Measurements from ENCODE around the gene TMED3.
"Not testable (repeated sequence)": the region's sequence is repeated elsewhere in the genome, so short reads cannot be mapped to it uniquely, and the experiment has no call there.

Gene TMED3

GRCh38 chr15:79316864-79317263 is 6.0 kb downstream of the TMED3 start:
- DNase-seq (ENCODE audit: low read depth in 2 of 2), result no peak

GRCh38 chr15:79319973-79320372 is 9.1 kb downstream of the TMED3 start:
- not testable (repeated sequence) for DNase-seq (ENCODE audit: low read depth in 2 of 2)

GRCh38 chr15:79321876-79322275 is 11.0 kb downstream of the TMED3 start:
- DNase-seq (ENCODE audit: low read depth in 2 of 2), result no peak

- DNase-seq (ENCODE audit: low read depth in 2 of 2), result no peak
Observed at GRCh38 chr15:79322306-79322705, 11.4 kb downstream of the TMED3 start.

- DNase-seq (ENCODE audit: low read depth in 2 of 2), result no peak
Observed at GRCh38 chr15:79322945-79323344, 12.0 kb downstream of the TMED3 start.

GRCh38 chr15:79329171-79329611 is 18.3 kb downstream of the TMED3 start:
- no peak for DNase-seq (ENCODE audit: low read depth in 2 of 2)

- no peak for DNase-seq (ENCODE audit: low read depth in 2 of 2)
Observed at GRCh38 chr15:79332824-79333510, 22.1 kb downstream of the TMED3 start.

- no peak for DNase-seq (ENCODE audit: low read depth in 2 of 2)
Observed at GRCh38 chr15:79337591-79337990, 26.7 kb downstream of the TMED3 start.

- DNase-seq (ENCODE audit: low read depth in 2 of 2), result no peak
Observed at GRCh38 chr15:79339588-79340314, 28.8 kb downstream of the TMED3 start.

- DNase-seq (ENCODE audit: low read depth in 2 of 2), result no peak
Observed at GRCh38 chr15:79340315-79340602, 29.3 kb downstream of the TMED3 start.

GRCh38 chr15:79341396-79341795 is 30.5 kb downstream of the TMED3 start:
- DNase-seq (ENCODE audit: low read depth in 2 of 2), result no peak

- DNase-seq (ENCODE audit: low read depth in 2 of 2), result no peak
Observed at GRCh38 chr15:79349525-79349924, 38.6 kb downstream of the TMED3 start.

- no peak for DNase-seq (ENCODE audit: low read depth in 2 of 2)
Observed at GRCh38 chr15:79352206-79352605, 41.3 kb downstream of the TMED3 start.

GRCh38 chr15:79357566-79357965 is 46.7 kb downstream of the TMED3 start:
- no peak for DNase-seq (ENCODE audit: low read depth in 2 of 2)

- no peak for DNase-seq (ENCODE audit: low read depth in 2 of 2)
Observed at GRCh38 chr15:79358069-79358468, 47.2 kb downstream of the TMED3 start.

GRCh38 chr15:79364571-79365240 is 53.8 kb downstream of the TMED3 start:
- no peak for DNase-seq (ENCODE audit: low read depth in 2 of 2)

GRCh38 chr15:79365765-79366164 is 54.9 kb downstream of the TMED3 start:
- no peak for DNase-seq (ENCODE audit: low read depth in 2 of 2)

GRCh38 chr15:79366691-79367090 is 55.8 kb downstream of the TMED3 start:
- DNase-seq (ENCODE audit: low read depth in 2 of 2), result no peak

GRCh38 chr15:79370716-79371115 is 59.8 kb downstream of the TMED3 start:
- DNase-seq (ENCODE audit: low read depth in 2 of 2), result no peak

GRCh38 chr15:79371591-79371990 is 60.7 kb downstream of the TMED3 start:
- DNase-seq (ENCODE audit: low read depth in 2 of 2), result no peak

GRCh38 chr15:79372428-79372827 is 61.5 kb downstream of the TMED3 start:
- no peak for DNase-seq (ENCODE audit: low read depth in 2 of 2)

Data from stimulated activated CD8-positive, alpha-beta memory T cell treated with anti-CD3 and anti-CD28 coated beads, Interleukin-2, amount 100 ng/mL, for 1 hour (primary cell).